GM10266 (cell line): ENCODE results near the gene PTHLH.

Source experiments
- DNase-seq: peaks from one replicate; pipeline ENCODE4 v3.0.0; 2012; ENCODE audit errors: extremely low spot score
- CTCF ChIP-seq: IDR thresholded peaks from 2 replicates; pipeline ENCODE4 v1.5.1; 2012; ENCODE audit warnings: mild to moderate bottlenecking, low read depth; ENCODE audit not compliant: control insufficient read depth, insufficient read depth; ENCODE audit errors: missing control alignments

PTHLH gene

DNA sequence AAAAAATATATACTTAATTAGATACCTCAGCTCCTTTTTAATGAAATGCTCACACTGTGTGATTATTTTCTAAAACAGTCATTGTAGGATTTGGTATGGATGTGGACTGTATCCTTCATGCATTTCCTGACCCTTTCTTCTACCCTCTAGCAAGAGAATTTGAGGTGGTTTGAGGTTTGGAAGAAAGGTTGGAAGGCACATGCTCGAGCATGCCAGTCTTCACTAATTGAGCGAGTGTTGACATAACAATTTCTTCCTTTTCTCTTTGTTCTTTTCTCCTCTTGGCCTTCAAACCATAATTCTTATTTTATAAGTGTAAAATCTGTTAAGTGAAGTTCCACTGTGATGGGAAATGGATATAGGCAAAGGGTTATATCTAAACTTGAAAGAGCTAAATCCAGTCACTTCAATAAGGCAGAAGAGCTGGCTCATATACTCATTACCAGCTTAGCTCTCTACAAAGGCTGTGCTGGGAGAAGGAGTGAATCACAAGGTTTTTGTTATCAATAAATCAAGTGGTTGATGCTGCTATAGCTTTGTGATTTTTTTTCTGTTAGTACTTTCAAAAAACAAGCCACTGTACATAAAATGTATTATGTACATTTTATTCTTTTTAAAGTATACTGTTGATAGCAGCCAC lies 16.2 kb upstream of the PTHLH start:
- no peak for DNase-seq
- no peak for TF ChIP-seq CTCF

DNA sequence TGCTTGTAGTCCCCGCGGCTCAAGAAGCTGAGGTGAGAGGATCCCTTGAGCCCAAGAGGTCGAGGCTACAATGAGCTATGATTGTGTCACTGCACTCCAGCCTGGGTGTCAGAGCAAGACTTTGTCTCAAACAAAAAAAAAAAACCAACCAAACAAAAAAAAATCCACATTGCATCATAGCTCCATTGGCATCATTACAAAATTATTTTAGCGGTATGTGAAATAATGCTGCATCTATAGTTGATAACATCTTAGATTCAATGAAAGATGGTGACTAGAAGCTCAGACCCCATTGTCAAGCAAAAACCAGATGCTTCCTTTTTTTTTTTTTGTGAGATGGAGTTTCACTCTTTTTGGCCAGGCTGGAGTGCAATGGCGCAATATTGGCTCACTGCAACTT lies 14.8 kb upstream of the PTHLH start:
- no peak for TF ChIP-seq CTCF
- DNase-seq = no peak

- no peak for TF ChIP-seq CTCF
- no peak for DNase-seq
Measured at GRCh38 chr12:27984275-27984674, 11.7 kb upstream of the PTHLH start.

GRCh38 chr12:27982951-27983350 lies 10.4 kb upstream of the PTHLH start:
- no peak for TF ChIP-seq CTCF
- DNase-seq = no peak

DNA sequence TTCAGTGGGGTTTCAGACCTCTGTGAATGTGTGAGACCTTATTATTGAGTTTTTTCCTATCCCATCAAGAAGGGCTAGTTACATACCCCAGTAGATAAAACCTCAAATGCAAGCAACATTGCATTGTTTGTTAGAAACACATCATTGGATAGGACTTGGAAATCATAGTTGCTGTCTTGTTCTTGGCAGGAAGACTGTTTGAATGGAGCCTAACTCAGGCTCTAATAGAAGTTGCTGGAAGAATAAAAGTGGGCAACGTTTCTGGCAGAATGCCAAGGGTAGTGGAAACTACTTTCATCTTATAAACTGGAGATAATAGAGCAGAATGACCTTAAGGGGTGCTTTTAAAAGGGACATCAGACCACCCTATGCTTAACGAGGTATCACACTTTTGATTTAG lies 9.9 kb upstream of the PTHLH start:
- no peak for TF ChIP-seq CTCF
- no peak for DNase-seq

- DNase-seq = no peak
- no peak for TF ChIP-seq CTCF
Measured at GRCh38 chr12:27981874-27982273, 9.3 kb upstream of the PTHLH start.

- TF ChIP-seq CTCF = no peak
- DNase-seq = no peak
Measured at GRCh38 chr12:27979145-27979544, 6.6 kb upstream of the PTHLH start.
